ENCODE measurements around the gene CTSC. TPM values are rescaled to one million over a fixed set of nuclear protein-coding genes. Genes with fewer than 3 reads are reported as not detected.
"Not testable (repeated sequence)": the region's sequence is repeated elsewhere in the genome, so short reads cannot be mapped to it uniquely, and the experiment has no call there.

The CTSC gene
- total RNA-seq, 1 donor from 2014 or later = 43.9 TPM

GRCh38 chr11:88352139-88352538, 14.6 kb upstream of the CTSC start:
- peak; percentile 25 for DNase-seq

- no peak for DNase-seq
Measured at GRCh38 chr11:88348870-88349269, 11.3 kb upstream of the CTSC start.

GRCh38 chr11:88345949-88346348, 8.4 kb upstream of the CTSC start:
- no peak for DNase-seq

GRCh38 chr11:88345408-88345807, 7.9 kb upstream of the CTSC start:
- DNase-seq = no peak

- DNase-seq = no peak
Measured at GRCh38 chr11:88344869-88345268, 7.3 kb upstream of the CTSC start.

GRCh38 chr11:88341522-88342251, 4.2 kb upstream of the CTSC start:
- no peak for DNase-seq

GRCh38 chr11:88340366-88340935, 2.9 kb upstream of the CTSC start:
- DNase-seq = no peak

GRCh38 chr11:88337987-88338668, 592 bp upstream of the CTSC start:
- DNase-seq = peak; percentile 57

GRCh38 chr11:88335284-88335683, 2.3 kb downstream of the CTSC start:
- no peak for DNase-seq

- no peak for DNase-seq
Measured at GRCh38 chr11:88333862-88334261, 3.7 kb downstream of the CTSC start.

- no peak for DNase-seq
Measured at GRCh38 chr11:88332851-88333250, 4.7 kb downstream of the CTSC start.

- DNase-seq = no peak
Measured at GRCh38 chr11:88330826-88331428, 6.6 kb downstream of the CTSC start.

GRCh38 chr11:88329563-88330250, 7.8 kb downstream of the CTSC start:
- DNase-seq = no peak

GRCh38 chr11:88327462-88328143, 9.9 kb downstream of the CTSC start:
- no peak for DNase-seq

GRCh38 chr11:88327061-88327460, 10.5 kb downstream of the CTSC start:
- no peak for DNase-seq

- no peak for DNase-seq
Measured at GRCh38 chr11:88326099-88326498, 11.4 kb downstream of the CTSC start.

- DNase-seq = no peak
Measured at GRCh38 chr11:88324562-88325345, 12.8 kb downstream of the CTSC start.

- DNase-seq = not testable (repeated sequence)
Measured at GRCh38 chr11:88322881-88323280, 14.7 kb downstream of the CTSC start.

- DNase-seq = not testable (repeated sequence)
Measured at GRCh38 chr11:88321412-88321811, 16.1 kb downstream of the CTSC start.

GRCh38 chr11:88320149-88320559, 17.4 kb downstream of the CTSC start:
- DNase-seq = no peak

- DNase-seq = no peak
Measured at GRCh38 chr11:88318017-88318416, 19.5 kb downstream of the CTSC start.
